Activated CD8-positive, alpha-beta T cell treated with anti-CD3 and anti-CD28 coated beads for 36 hours (primary cell): ENCODE measurements around the gene WDR74. TPM values are rescaled to one million over a fixed set of nuclear protein-coding genes. Genes with fewer than 3 reads are reported as not detected.
"Not testable (repeated sequence)": the region's sequence is repeated elsewhere in the genome, so short reads cannot be mapped to it uniquely, and the experiment has no call there.

ENCODE experiments used
- ATAC-seq: fragments of 200-7000 bp; cut with Tn5 transposase; one replicate; pipeline ENCODE4 v1.10.0; 2021; ENCODE audit warnings: mild to moderate bottlenecking, moderate library complexity
- CTCF ChIA-PET: fragments of 350-600 bp; sonication (Branson Sonifier 250); formaldehyde crosslinking; loops from one replicate; lab custom pipeline; 2021; ENCODE audit warnings: antibody characterized with exemption; lab: Charles Lee
- POLR2A ChIA-PET: fragments of 350-600 bp; sonication (Branson Sonifier 250); formaldehyde crosslinking; loops from one replicate; lab custom pipeline; 2021; ENCODE audit warnings: antibody characterized with exemption; lab: Charles Lee
- DNase-seq: peaks from one replicate; pipeline ENCODE4 v3.0.0-alpha.2; 2020
- H3K27ac Mint-ChIP-seq: one replicate; pipeline ENCODE4 v1.8.0; 2021; ENCODE audit warnings: mild to moderate bottlenecking, mixed read lengths
- H3K27me3 Mint-ChIP-seq: one replicate; pipeline ENCODE4 v1.8.0; 2021; ENCODE audit warnings: mixed read lengths
- H3K36me3 Mint-ChIP-seq: one replicate; pipeline ENCODE4 v1.8.0; 2021; ENCODE audit warnings: low read depth, mixed read lengths
- H3K4me1 Mint-ChIP-seq: one replicate; pipeline ENCODE4 v1.8.0; 2021; ENCODE audit warnings: low read depth, mixed read lengths
- H3K4me3 Mint-ChIP-seq: one replicate; pipeline ENCODE4 v1.8.0; 2021; ENCODE audit warnings: mild to moderate bottlenecking, moderate library complexity, mixed read lengths
- H3K9me3 Mint-ChIP-seq: one replicate; pipeline ENCODE4 v1.8.0; 2021; ENCODE audit warnings: mixed read lengths
- CTCF ChIP-seq: fragments of 200-600 bp; IDR thresholded peaks from one replicate; pipeline ENCODE4 v1.8.0; 2022; ENCODE audit warnings: antibody characterized with exemption, mild to moderate bottlenecking
- intact Hi-C: fragments of 100-400 bp; cut with micrococcal nuclease; formaldehyde crosslinking; loops from one replicate; pipeline ENCODE4 v1.10.0; 2022
- total RNA-seq, 2 experiments: library from RNA; stranded (reverse); gene quantifications; one replicate each; pipeline ENCODE4 v1.2.3, GENCODE V29; 2021

Gene WDR74
- total RNA-seq, 2 experiments from 2014 or later: 96.5 to 99.3 TPM

GRCh38 chr11:62831520-62832335 lies 7.7 kb downstream of the WDR74 start, which contains the start of gene STX5:
Gene STX5 (minus strand): TSS chr11:62832051. CDS start chr11:62831243, 808 bp downstream.
- ATAC-seq (peak; percentile 95), DNase-seq (peak; percentile 100)
- H3K27ac Mint-ChIP-seq: peak within 1 kb of the TSS; percentile 95
- peaks cover 28% of the 10 kb centered on the region for H3K36me3 Mint-ChIP-seq
- CTCF ChIA-PET: interaction anchor here (0.7 to 1.8 kb wide), 6 partner anchors 9 to 240 kb away, joined by 3 to 17 read pairs (median 4); partner anchors contain the start of genes NXF1, TMEM179B and TUT1
- intact Hi-C loops: loop anchor here (5.0 kb wide), 1 partner anchor 44 kb away; the partner anchor contains the start of gene TMEM179B
- peaks cover 47% of the 10 kb centered on the region for H3K4me1 Mint-ChIP-seq
- no peaks in the 10 kb centered on the region for H3K9me3 Mint-ChIP-seq
- no peaks in the 10 kb centered on the region for H3K27me3 Mint-ChIP-seq
- H3K4me3 Mint-ChIP-seq: peak within 1 kb of the TSS; percentile 88
- POLR2A ChIA-PET: interaction anchor here (0.5 to 17.2 kb wide), 22 partner anchors 8 to 166 kb away, joined by 3 to 997 read pairs (median 6); partner anchors contain the start of genes HNRNPUL2, NXF1, SLC3A2 and TMEM179B
- no peak for TF ChIP-seq CTCF

- Mint-ChIP-seq H3K27me3 (no peaks in the 10 kb centered on the region), H3K4me3 (peak overlapping the region; percentile 88), H3K36me3 (peaks cover 25% of the 10 kb centered on the region), H3K4me1 (peaks cover 41% of the 10 kb centered on the region), H3K9me3 (no peaks in the 10 kb centered on the region), H3K27ac (peak overlapping the region; percentile 95)
- POLR2A ChIA-PET: interaction anchor here (1.0 to 17.2 kb wide), 11 partner anchors 10 to 50 kb away, joined by 4 to 997 read pairs (median 9); partner anchors contain the start of genes NXF1, SLC3A2 and TMEM179B
- DNase-seq (peak; percentile 44), ATAC-seq (no peak)
- TF ChIP-seq CTCF: no peak
- intact Hi-C loops: loop anchor here (5.0 kb wide), 1 partner anchor 44 kb away; the partner anchor contains the start of gene TMEM179B
- CTCF ChIA-PET: interaction anchor here (0.9 to 4.6 kb wide), 7 partner anchors 10 to 240 kb away, joined by 3 to 34 read pairs (median 4); partner anchors contain the start of genes NXF1, TMEM179B and TUT1
Measured at GRCh38 chr11:62830904-62831519, 8.4 kb downstream of the WDR74 start.

GRCh38 chr11:62828130-62828529 lies 11.3 kb downstream of the WDR74 start:
- Mint-ChIP-seq H3K36me3 (peaks cover 25% of the 10 kb centered on the region), H3K4me1 (peaks cover 24% of the 10 kb centered on the region)
- H3K4me3 Mint-ChIP-seq, H3K27me3 Mint-ChIP-seq, intact Hi-C loops, DNase-seq, ATAC-seq, H3K9me3 Mint-ChIP-seq, H3K27ac Mint-ChIP-seq: not testable (repeated sequence)
- POLR2A ChIA-PET: interaction anchor here (0.7 to 4.7 kb wide), 13 partner anchors 12 to 163 kb away, joined by 3 to 40 read pairs (median 3); partner anchors contain the start of genes C11orf98, CSKMT, NXF1 and WDR74
- CTCF ChIA-PET: interaction anchor here (0.8 to 4.6 kb wide), 8 partner anchors 12 to 42 kb away, joined by 3 to 34 read pairs (median 7); partner anchors contain the start of genes NXF1, TMEM179B and WDR74

- intact Hi-C loops: no loop called here
- no peak for TF ChIP-seq CTCF
- no peak overlapping the region for H3K27ac Mint-ChIP-seq
- peaks cover 25% of the 10 kb centered on the region for H3K36me3 Mint-ChIP-seq
- peaks cover 7% of the 10 kb centered on the region for H3K4me1 Mint-ChIP-seq
- no peaks in the 10 kb centered on the region for H3K9me3 Mint-ChIP-seq
- POLR2A ChIA-PET: interaction anchor here (0.6 to 2.4 kb wide), 10 partner anchors 8 to 58 kb away, joined by 3 to 13 read pairs (median 4); partner anchors contain the start of genes NXF1, STX5, TEX54 and TMEM223
- DNase-seq: no peak
- H3K27me3 Mint-ChIP-seq: no peaks in the 10 kb centered on the region
- no peak overlapping the region for H3K4me3 Mint-ChIP-seq
- ATAC-seq: no peak
- CTCF ChIA-PET: interaction anchor here (0.7 to 1.9 kb wide), 4 partner anchors 18 to 72 kb away, joined by 3 to 5 read pairs (median 4); no protein-coding TSS in a partner anchor
Measured at GRCh38 chr11:62823677-62824076, 15.7 kb downstream of the WDR74 start.

- TF ChIP-seq CTCF: no peak
- Mint-ChIP-seq H3K4me1 (peaks cover 2% of the 10 kb centered on the region), H3K9me3 (no peaks in the 10 kb centered on the region), H3K4me3 (no peak overlapping the region), H3K36me3 (peaks cover 4% of the 10 kb centered on the region), H3K27me3 (no peaks in the 10 kb centered on the region), H3K27ac (no peak overlapping the region)
- ChIA-PET CTCF (interaction anchor here (1.2 to 2.2 kb wide), 4 partner anchors 11 to 123 kb away, joined by 3 to 13 read pairs (median 9); no protein-coding TSS in a partner anchor), POLR2A (interaction anchor here (0.7 to 3.3 kb wide), 8 partner anchors 11 to 130 kb away, joined by 3 to 19 read pairs (median 7); partner anchors contain the start of genes SLC3A2, STX5, TEX54 and WDR74)
- DNase-seq: no peak
- ATAC-seq: no peak
- intact Hi-C loops: no loop called here
Measured at GRCh38 chr11:62817129-62817528, 22.3 kb downstream of the WDR74 start.
